Thyroid gland (tissue), 4 donors: ENCODE measurements around the gene TBRG4.

Experiments used
- POLR2A ChIP-seq, 2 donors: fragments of 450-650 bp; IDR thresholded peaks; one replicate each; pipeline ENCODE4 v1.6.1; 2017; ENCODE audit warnings: antibody characterized with exemption in 2 of 2, mild to moderate bottlenecking in 2 of 2, moderate library complexity in 1 of 2
- TF ChIP-seq, protein P1 (sequence below), 6 experiments: fragments of 200-600 bp in 3 of 6; fragments of 450-650 bp in 3 of 6; sonication (generic) in 3 of 6; IDR thresholded peaks; one replicate each; pipeline ENCODE4 v1.5.1; 2016 to 2019; ENCODE audit warnings: antibody characterized with exemption in 6 of 6, mild to moderate bottlenecking in 2 of 6, inconsistent platforms in 1 of 6, moderate library complexity in 1 of 6

DNA sequence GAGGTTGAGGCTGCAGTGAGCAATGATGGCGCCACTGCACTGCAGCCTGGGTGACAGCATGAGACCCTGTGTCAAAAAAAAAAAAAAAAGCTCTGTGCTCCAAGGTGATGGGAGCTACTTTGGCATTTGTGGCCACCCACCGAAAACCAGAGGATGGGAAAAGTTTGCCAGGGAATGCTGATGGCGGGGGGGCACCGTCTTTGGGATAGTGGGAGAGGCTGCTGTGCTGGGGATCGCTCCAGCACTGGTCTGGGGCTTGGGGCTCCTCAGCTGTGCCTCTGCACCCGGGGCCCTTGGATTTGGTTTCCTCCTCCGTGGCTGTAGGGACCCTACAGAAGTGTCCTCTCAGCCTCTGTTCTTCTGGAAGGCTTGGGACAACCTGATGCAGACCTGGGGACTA, 34.4 kb upstream of the TBRG4 start:
- TF ChIP-seq, protein P1, sequence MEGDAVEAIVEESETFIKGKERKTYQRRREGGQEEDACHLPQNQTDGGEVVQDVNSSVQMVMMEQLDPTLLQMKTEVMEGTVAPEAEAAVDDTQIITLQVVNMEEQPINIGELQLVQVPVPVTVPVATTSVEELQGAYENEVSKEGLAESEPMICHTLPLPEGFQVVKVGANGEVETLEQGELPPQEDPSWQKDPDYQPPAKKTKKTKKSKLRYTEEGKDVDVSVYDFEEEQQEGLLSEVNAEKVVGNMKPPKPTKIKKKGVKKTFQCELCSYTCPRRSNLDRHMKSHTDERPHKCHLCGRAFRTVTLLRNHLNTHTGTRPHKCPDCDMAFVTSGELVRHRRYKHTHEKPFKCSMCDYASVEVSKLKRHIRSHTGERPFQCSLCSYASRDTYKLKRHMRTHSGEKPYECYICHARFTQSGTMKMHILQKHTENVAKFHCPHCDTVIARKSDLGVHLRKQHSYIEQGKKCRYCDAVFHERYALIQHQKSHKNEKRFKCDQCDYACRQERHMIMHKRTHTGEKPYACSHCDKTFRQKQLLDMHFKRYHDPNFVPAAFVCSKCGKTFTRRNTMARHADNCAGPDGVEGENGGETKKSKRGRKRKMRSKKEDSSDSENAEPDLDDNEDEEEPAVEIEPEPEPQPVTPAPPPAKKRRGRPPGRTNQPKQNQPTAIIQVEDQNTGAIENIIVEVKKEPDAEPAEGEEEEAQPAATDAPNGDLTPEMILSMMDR (IDR thresholded peaks at IDR 0.05) = no peak
- no peak for TF ChIP-seq POLR2A (IDR thresholded peaks at IDR 0.05)
